ENCODE data around the gene SUSD6.

Gene SUSD6

DNA sequence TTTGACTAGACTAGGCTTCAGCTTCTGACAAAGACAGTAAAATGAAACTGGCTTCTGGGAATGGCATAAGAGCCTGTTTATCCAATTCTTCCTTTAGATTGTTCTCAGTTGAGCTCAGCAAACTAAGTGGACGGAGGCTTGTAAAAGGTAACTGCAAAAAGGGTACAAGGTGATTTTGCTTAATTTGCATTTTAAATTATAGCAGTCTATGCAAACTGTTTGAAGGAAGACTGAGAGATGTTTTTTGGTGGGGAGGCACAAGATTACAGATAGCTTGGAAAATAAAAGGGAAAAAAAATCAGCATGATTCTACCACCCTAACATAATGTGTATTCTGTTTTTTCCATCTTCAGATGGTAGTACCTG is 5.0 kb downstream of the SUSD6 start:
- Histone ChIP-seq H3K36me3 (ENCODE audit: control insufficient read depth, low read length) (peaks cover 52% of the 10 kb centered on the region), H3K9me2 (replicated peaks; ENCODE audit: control insufficient read depth, low read length) (no peaks in the 10 kb centered on the region), H3F3A (ENCODE audit: control insufficient read depth, insufficient read depth) (peaks cover 34% of the 10 kb centered on the region), H3K4me2 (ENCODE audit: low read length) (peak overlapping the region; percentile 94), H3K4me3 (ENCODE audit: low read length) (peak overlapping the region; percentile 95), H3K27ac (ENCODE audit: low read depth, low read length) (peak overlapping the region; percentile 92), H3K4me1 (ENCODE audit: control insufficient read depth, low read length) (peaks cover 85% of the 10 kb centered on the region), H3K27me3 (ENCODE audit: control insufficient read depth, low read length) (no peaks in the 10 kb centered on the region), H3K9me3 (ENCODE audit: control insufficient read depth, insufficient read depth, low read length) (no peaks in the 10 kb centered on the region), H4K20me1 (ENCODE audit: control insufficient read depth, insufficient read depth, low read depth, low read length) (0 out of 2 replicates have a peak, but pooled peaks cover 3% of the 10 kb centered on the region), H3K79me2 (ENCODE audit: control insufficient read depth, low read length) (peaks cover 82% of the 10 kb centered on the region)
- TF ChIP-seq EZH2phosphoT487 (IDR thresholded peaks at IDR 0.05; ENCODE audit: borderline replicate concordance, low read length), result no peak
- TF ChIP-seq, protein P1, sequence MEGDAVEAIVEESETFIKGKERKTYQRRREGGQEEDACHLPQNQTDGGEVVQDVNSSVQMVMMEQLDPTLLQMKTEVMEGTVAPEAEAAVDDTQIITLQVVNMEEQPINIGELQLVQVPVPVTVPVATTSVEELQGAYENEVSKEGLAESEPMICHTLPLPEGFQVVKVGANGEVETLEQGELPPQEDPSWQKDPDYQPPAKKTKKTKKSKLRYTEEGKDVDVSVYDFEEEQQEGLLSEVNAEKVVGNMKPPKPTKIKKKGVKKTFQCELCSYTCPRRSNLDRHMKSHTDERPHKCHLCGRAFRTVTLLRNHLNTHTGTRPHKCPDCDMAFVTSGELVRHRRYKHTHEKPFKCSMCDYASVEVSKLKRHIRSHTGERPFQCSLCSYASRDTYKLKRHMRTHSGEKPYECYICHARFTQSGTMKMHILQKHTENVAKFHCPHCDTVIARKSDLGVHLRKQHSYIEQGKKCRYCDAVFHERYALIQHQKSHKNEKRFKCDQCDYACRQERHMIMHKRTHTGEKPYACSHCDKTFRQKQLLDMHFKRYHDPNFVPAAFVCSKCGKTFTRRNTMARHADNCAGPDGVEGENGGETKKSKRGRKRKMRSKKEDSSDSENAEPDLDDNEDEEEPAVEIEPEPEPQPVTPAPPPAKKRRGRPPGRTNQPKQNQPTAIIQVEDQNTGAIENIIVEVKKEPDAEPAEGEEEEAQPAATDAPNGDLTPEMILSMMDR (IDR thresholded peaks at IDR 0.05; ENCODE audit: low read depth, low read length, poor library complexity, severe bottlenecking), result no peak

GRCh38 chr14:69617796-69618195 is 6.4 kb downstream of the SUSD6 start:
- Histone ChIP-seq H3K27me3 (ENCODE audit: control insufficient read depth, low read length) (no peaks in the 10 kb centered on the region), H3K4me3 (ENCODE audit: low read length) (no peak overlapping the region), H3K4me2 (ENCODE audit: low read length) (peak overlapping the region; percentile 94), H3F3A (ENCODE audit: control insufficient read depth, insufficient read depth) (peaks cover 32% of the 10 kb centered on the region), H3K4me1 (ENCODE audit: control insufficient read depth, low read length) (peaks cover 85% of the 10 kb centered on the region), H3K36me3 (ENCODE audit: control insufficient read depth, low read length) (peaks cover 44% of the 10 kb centered on the region), H3K9me2 (replicated peaks; ENCODE audit: control insufficient read depth, low read length) (no peaks in the 10 kb centered on the region), H3K79me2 (ENCODE audit: control insufficient read depth, low read length) (peaks cover 87% of the 10 kb centered on the region), H4K20me1 (ENCODE audit: control insufficient read depth, insufficient read depth, low read depth, low read length) (0 out of 2 replicates have a peak, but pooled peaks cover 3% of the 10 kb centered on the region), H3K9me3 (ENCODE audit: control insufficient read depth, insufficient read depth, low read length) (no peaks in the 10 kb centered on the region), H3K27ac (ENCODE audit: low read depth, low read length) (no peak overlapping the region)
- TF ChIP-seq, protein P1 (IDR thresholded peaks at IDR 0.05; ENCODE audit: low read depth, low read length, poor library complexity, severe bottlenecking), result no peak
- TF ChIP-seq EZH2phosphoT487 (IDR thresholded peaks at IDR 0.05; ENCODE audit: borderline replicate concordance, low read length), result no peak

GRCh38 chr14:69619012-69619411 is 7.6 kb downstream of the SUSD6 start:
- H3K79me2 ChIP-seq (ENCODE audit: control insufficient read depth, low read length), result peaks cover 86% of the 10 kb centered on the region
- no peaks in the 10 kb centered on the region for H3K27me3 ChIP-seq (ENCODE audit: control insufficient read depth, low read length)

More at GRCh38 chr14:69619012-69619411, 7.6 kb downstream of the SUSD6 start:
- Histone ChIP-seq H3K4me3 (ENCODE audit: low read length) (no peak overlapping the region), H3K4me1 (ENCODE audit: control insufficient read depth, low read length) (peaks cover 82% of the 10 kb centered on the region), H3K4me2 (ENCODE audit: low read length) (0 out of 2 replicates have a peak overlapping the region, but pooled peaks have one; percentile 6), H4K20me1 (ENCODE audit: control insufficient read depth, insufficient read depth, low read depth, low read length) (0 out of 2 replicates have a peak, but pooled peaks cover 3% of the 10 kb centered on the region), H3K9me3 (ENCODE audit: control insufficient read depth, insufficient read depth, low read length) (no peaks in the 10 kb centered on the region), H3K36me3 (ENCODE audit: control insufficient read depth, low read length) (peaks cover 34% of the 10 kb centered on the region), H3F3A (ENCODE audit: control insufficient read depth, insufficient read depth) (peaks cover 20% of the 10 kb centered on the region), H3K9me2 (replicated peaks; ENCODE audit: control insufficient read depth, low read length) (no peaks in the 10 kb centered on the region), H3K27ac (ENCODE audit: low read depth, low read length) (no peak overlapping the region)
- TF ChIP-seq EZH2phosphoT487 (IDR thresholded peaks at IDR 0.05; ENCODE audit: borderline replicate concordance, low read length), result no peak
- TF ChIP-seq, protein P1 (IDR thresholded peaks at IDR 0.05; ENCODE audit: low read depth, low read length, poor library complexity, severe bottlenecking), result no peak

Measured in DOHH2 (cell line).